Liver (tissue), 3 donors: Measurements from ENCODE around the gene LIMCH1.

Experiments used
- JUND ChIP-seq, 2 donors: IDR thresholded peaks; 2 replicates each; pipeline ENCODE4 v1.6.1; 2016; ENCODE audit warnings: antibody characterized with exemption in 2 of 2
- MAX ChIP-seq: IDR thresholded peaks from 2 replicates; pipeline ENCODE4 v1.6.1; 2016; ENCODE audit warnings: antibody characterized with exemption
- REST ChIP-seq: IDR thresholded peaks from 2 replicates; pipeline ENCODE4 v1.6.1; 2016; ENCODE audit warnings: antibody characterized with exemption, mild to moderate bottlenecking
- SP1 ChIP-seq: IDR thresholded peaks from 2 replicates; pipeline ENCODE4 v1.6.1; 2018; ENCODE audit warnings: antibody characterized with exemption, mild to moderate bottlenecking
- TAF1 ChIP-seq: conservative IDR thresholded peaks from 2 replicates; pipeline ENCODE4 v1.6.1; 2016; ENCODE audit warnings: antibody characterized with exemption, mild to moderate bottlenecking
- YY1 ChIP-seq: IDR thresholded peaks from 2 replicates; pipeline ENCODE4 v1.6.1; 2016; ENCODE audit warnings: antibody characterized with exemption, mild to moderate bottlenecking
- ZBTB33 ChIP-seq: IDR thresholded peaks from 2 replicates; pipeline ENCODE4 v1.6.1; 2016; ENCODE audit warnings: antibody characterized with exemption
- TF ChIP-seq, protein P1 (sequence below): fragments of 150-350 bp; IDR thresholded peaks from 2 replicates; pipeline ENCODE4 v1.5.1; 2017; ENCODE audit warnings: improper control_type of control experiment, low read depth, low read length; ENCODE audit not compliant: missing input control
- donor health status: healthy.
- donor health status: healthy.

DNA sequence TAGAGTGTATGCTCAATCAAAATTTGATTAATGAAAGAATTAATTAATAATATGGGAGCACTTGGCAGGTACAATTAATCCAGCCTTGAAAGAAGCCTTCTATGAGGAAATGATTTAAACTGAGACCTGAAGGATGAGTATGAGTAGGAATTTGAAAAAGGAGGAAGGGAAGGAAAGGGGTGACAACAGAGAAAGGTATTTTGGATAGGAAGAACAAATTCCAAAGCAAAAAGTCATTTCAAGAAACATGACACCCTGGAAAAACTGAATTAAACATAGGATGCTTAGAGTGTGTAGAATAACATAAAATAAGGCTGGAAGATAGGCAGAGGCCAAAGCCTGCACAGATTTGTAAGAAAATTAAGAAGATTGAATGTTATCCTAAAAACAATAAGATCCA lies 180.9 kb downstream of the LIMCH1 start:
- TF ChIP-seq, protein P1, sequence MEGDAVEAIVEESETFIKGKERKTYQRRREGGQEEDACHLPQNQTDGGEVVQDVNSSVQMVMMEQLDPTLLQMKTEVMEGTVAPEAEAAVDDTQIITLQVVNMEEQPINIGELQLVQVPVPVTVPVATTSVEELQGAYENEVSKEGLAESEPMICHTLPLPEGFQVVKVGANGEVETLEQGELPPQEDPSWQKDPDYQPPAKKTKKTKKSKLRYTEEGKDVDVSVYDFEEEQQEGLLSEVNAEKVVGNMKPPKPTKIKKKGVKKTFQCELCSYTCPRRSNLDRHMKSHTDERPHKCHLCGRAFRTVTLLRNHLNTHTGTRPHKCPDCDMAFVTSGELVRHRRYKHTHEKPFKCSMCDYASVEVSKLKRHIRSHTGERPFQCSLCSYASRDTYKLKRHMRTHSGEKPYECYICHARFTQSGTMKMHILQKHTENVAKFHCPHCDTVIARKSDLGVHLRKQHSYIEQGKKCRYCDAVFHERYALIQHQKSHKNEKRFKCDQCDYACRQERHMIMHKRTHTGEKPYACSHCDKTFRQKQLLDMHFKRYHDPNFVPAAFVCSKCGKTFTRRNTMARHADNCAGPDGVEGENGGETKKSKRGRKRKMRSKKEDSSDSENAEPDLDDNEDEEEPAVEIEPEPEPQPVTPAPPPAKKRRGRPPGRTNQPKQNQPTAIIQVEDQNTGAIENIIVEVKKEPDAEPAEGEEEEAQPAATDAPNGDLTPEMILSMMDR = no peak
- no peak for TF ChIP-seq MAX
- no peak for TF ChIP-seq TAF1
- TF ChIP-seq SP1 = no peak
- no peak for TF ChIP-seq YY1
- no peak for TF ChIP-seq JUND (IDR thresholded peaks at IDR 0.05)
- no peak for TF ChIP-seq ZBTB33
- TF ChIP-seq REST = no peak
